HFFc6 (cell line): ENCODE data around the gene CRYBG1. TPM values are rescaled to one million over a fixed set of nuclear protein-coding genes. Genes with fewer than 3 reads are reported as not detected.
A peak's percentile ranks its signal among the peaks of the same experiment; 100 is the strongest.

ENCODE experiments used
- DNase-seq: peaks from one replicate; pipeline ENCODE4 v3.0.0-alpha.2; 2018
- H3K27ac Mint-ChIP-seq: 2 replicates; pipeline ENCODE4 v1.8.0; 2020; ENCODE audit warnings: mild to moderate bottlenecking, mixed read lengths
- H3K27me3 Mint-ChIP-seq: 2 replicates; pipeline ENCODE4 v1.8.0; 2021; ENCODE audit warnings: mild to moderate bottlenecking, moderate library complexity, mixed read lengths; ENCODE audit not compliant: insufficient read depth
- H3K36me3 Mint-ChIP-seq: 2 replicates; pipeline ENCODE4 v1.8.0; 2021; ENCODE audit warnings: low read depth, mixed read lengths
- H3K4me1 Mint-ChIP-seq: 2 replicates; pipeline ENCODE4 v1.8.0; 2020; ENCODE audit warnings: low read depth, mixed read lengths
- H3K4me3 Mint-ChIP-seq: 2 replicates; pipeline ENCODE4 v1.8.0; 2020; ENCODE audit warnings: mild to moderate bottlenecking, moderate library complexity, mixed read lengths
- H3K9me3 Mint-ChIP-seq: 2 replicates; pipeline ENCODE4 v1.8.0; 2020; ENCODE audit warnings: mild to moderate bottlenecking, mixed read lengths
- CTCF ChIP-seq: fragments of 200-600 bp; sonication (generic); IDR thresholded peaks from 2 replicates; pipeline ENCODE4 v1.5.0; 2021; ENCODE audit warnings: antibody characterized with exemption, mild to moderate bottlenecking
- total RNA-seq, 6 experiments: library from RNA; stranded (reverse); fragmentation: NEBNext Ultra II Directional; extraction: Animal tissue kit (Norgen Biotek cat#: 25700); gene quantifications; 2 replicates in 1 of 6; 3 replicates in 5 of 6; pipeline ENCODE4 v1.2.3, GENCODE V29; 2021

CRYBG1 gene
- total RNA-seq, 6 experiments from 2014 or later, result 8.2 to 10.9 (median 9.8) TPM

GRCh38 chr6:106469882-106470281, 109.4 kb downstream of the CRYBG1 start:
- TF ChIP-seq CTCF, result no peak
- Mint-ChIP-seq H3K4me1 (no peaks in the 10 kb centered on the region), H3K9me3 (no peaks in the 10 kb centered on the region)

GRCh38 chr6:106470316-106470715, 109.8 kb downstream of the CRYBG1 start:
- H3K9me3 Mint-ChIP-seq, result no peaks in the 10 kb centered on the region
- H3K27me3 Mint-ChIP-seq, result peaks cover 24% of the 10 kb centered on the region
- no peak overlapping the region for H3K4me3 Mint-ChIP-seq
- no peaks in the 10 kb centered on the region for H3K4me1 Mint-ChIP-seq
- no peak for DNase-seq
- no peak overlapping the region for H3K27ac Mint-ChIP-seq
- no peak for TF ChIP-seq CTCF
- no peaks in the 10 kb centered on the region for H3K36me3 Mint-ChIP-seq

More at GRCh38 chr6:106469882-106470281, 109.4 kb downstream of the CRYBG1 start:
- DNase-seq, result no peak
- H3K27me3 Mint-ChIP-seq, result peaks cover 26% of the 10 kb centered on the region
- no peaks in the 10 kb centered on the region for H3K36me3 Mint-ChIP-seq
- H3K27ac Mint-ChIP-seq, result no peak overlapping the region
- H3K4me3 Mint-ChIP-seq, result no peak overlapping the region

GRCh38 chr6:106470811-106471210, 110.3 kb downstream of the CRYBG1 start:
- no peak for DNase-seq
- TF ChIP-seq CTCF, result no peak
- H3K36me3 Mint-ChIP-seq, result no peaks in the 10 kb centered on the region
- peaks cover 19% of the 10 kb centered on the region for H3K27me3 Mint-ChIP-seq
- H3K4me1 Mint-ChIP-seq, result no peaks in the 10 kb centered on the region
- H3K27ac Mint-ChIP-seq, result no peak overlapping the region
- no peak overlapping the region for H3K4me3 Mint-ChIP-seq
- H3K9me3 Mint-ChIP-seq, result no peaks in the 10 kb centered on the region

GRCh38 chr6:106473812-106474211, 113.3 kb downstream of the CRYBG1 start:
- Mint-ChIP-seq H3K27ac (no peak overlapping the region), H3K9me3 (no peaks in the 10 kb centered on the region), H3K4me3 (no peak overlapping the region), H3K36me3 (no peaks in the 10 kb centered on the region), H3K4me1 (no peaks in the 10 kb centered on the region; the same call in none of the 2 replicates), H3K27me3 (peaks cover 16% of the 10 kb centered on the region)
- TF ChIP-seq CTCF, result no peak
- peak; percentile 23 for DNase-seq

GRCh38 chr6:106474466-106474865, 113.9 kb downstream of the CRYBG1 start:
- no peak overlapping the region for H3K4me3 Mint-ChIP-seq

More at GRCh38 chr6:106474466-106474865, 113.9 kb downstream of the CRYBG1 start:
- Mint-ChIP-seq H3K27ac (no peak overlapping the region), H3K4me1 (no peaks in the 10 kb centered on the region; the same call in none of the 2 replicates), H3K36me3 (no peaks in the 10 kb centered on the region), H3K9me3 (no peaks in the 10 kb centered on the region), H3K27me3 (peaks cover 15% of the 10 kb centered on the region; the same call in 1 of the 2 replicates)
- TF ChIP-seq CTCF, result no peak
- DNase-seq, result no peak
